HG03575 (cell line): Measurements from ENCODE around the gene SYT2.
"Not testable (repeated sequence)": the region's sequence is repeated elsewhere in the genome, so short reads cannot be mapped to it uniquely, and the experiment has no call there.

Source experiments
- ATAC-seq: cut with Tn5 transposase; IDR thresholded peaks from one replicate; pipeline ENCODE4 v1.9.1; 2021; ENCODE audit not compliant: unreplicated experiment, insufficient number of reproducible peaks, low FRiP score; ENCODE audit errors: extremely low read depth

Gene SYT2

GRCh38 chr1:202614363-202615207 lies 95.7 kb downstream of the SYT2 start:
- not testable (repeated sequence) for ATAC-seq

- ATAC-seq = no peak
Observed at GRCh38 chr1:202613571-202613970, 96.7 kb downstream of the SYT2 start.

GRCh38 chr1:202612036-202612435 lies 98.2 kb downstream of the SYT2 start:
- not testable (repeated sequence) for ATAC-seq

GRCh38 chr1:202605515-202605914 lies 104.7 kb downstream of the SYT2 start:
- no peak for ATAC-seq

- no peak for ATAC-seq
Observed at GRCh38 chr1:202603435-202603834, 106.8 kb downstream of the SYT2 start.

GRCh38 chr1:202600432-202601041 lies 109.7 kb downstream of the SYT2 start:
- no peak for ATAC-seq

- ATAC-seq = no peak
Observed at GRCh38 chr1:202599669-202600431, 110.4 kb downstream of the SYT2 start.

GRCh38 chr1:202597090-202597761 lies 113.0 kb downstream of the SYT2 start:
- ATAC-seq = no peak

- no peak for ATAC-seq
Observed at GRCh38 chr1:202596638-202597037, 113.6 kb downstream of the SYT2 start.

- no peak for ATAC-seq
Observed at GRCh38 chr1:202593845-202594244, 116.4 kb downstream of the SYT2 start.

- ATAC-seq = no peak
Observed at GRCh38 chr1:202592146-202592545, 118.1 kb downstream of the SYT2 start.

- ATAC-seq = no peak
Observed at GRCh38 chr1:202591515-202591914, 118.7 kb downstream of the SYT2 start.

GRCh38 chr1:202590975-202591411 lies 119.3 kb downstream of the SYT2 start:
- ATAC-seq = no peak

- ATAC-seq = no peak
Observed at GRCh38 chr1:202590126-202590525, 120.1 kb downstream of the SYT2 start.

- no peak for ATAC-seq
Observed at GRCh38 chr1:202589190-202589930, 120.9 kb downstream of the SYT2 start.

- ATAC-seq = no peak
Observed at GRCh38 chr1:202588503-202589189, 121.6 kb downstream of the SYT2 start.

- ATAC-seq = no peak
Observed at GRCh38 chr1:202587859-202588485, 122.3 kb downstream of the SYT2 start.

- no peak for ATAC-seq
Observed at GRCh38 chr1:202586871-202587270, 123.4 kb downstream of the SYT2 start.
